Activated B cell treated with CpG ODN at 0.5 μM for 24 hours (primary cell): ENCODE measurements around the gene TMEM181. TPM values are rescaled to one million over a fixed set of nuclear protein-coding genes. Genes with fewer than 3 reads are reported as not detected.

ENCODE experiments used
- ATAC-seq: fragments of 200-7000 bp; cut with Tn5 transposase; one replicate; pipeline ENCODE4 v1.10.0; 2021; ENCODE audit warnings: low read depth, mild to moderate bottlenecking, moderate library complexity
- CTCF ChIA-PET: fragments of 350-600 bp; sonication (Branson Sonifier 250); formaldehyde crosslinking; loops from one replicate; lab custom pipeline; 2021; ENCODE audit warnings: antibody characterized with exemption; lab: Charles Lee
- POLR2A ChIA-PET: fragments of 350-600 bp; sonication (Branson Sonifier 250); formaldehyde crosslinking; loops from one replicate; lab custom pipeline; 2021; ENCODE audit warnings: antibody characterized with exemption; lab: Charles Lee
- DNase-seq: peaks from one replicate; pipeline ENCODE4 v3.0.0; 2022
- H3K27ac Mint-ChIP-seq: one replicate; pipeline ENCODE4 v1.8.0; 2020; ENCODE audit warnings: mixed read lengths
- H3K27me3 Mint-ChIP-seq: one replicate; pipeline ENCODE4 v1.8.0; 2021; ENCODE audit warnings: mixed read lengths
- H3K36me3 Mint-ChIP-seq: one replicate; pipeline ENCODE4 v1.8.0; 2021; ENCODE audit warnings: low read depth, mixed read lengths
- H3K4me1 Mint-ChIP-seq: one replicate; pipeline ENCODE4 v1.8.0; 2021; ENCODE audit warnings: mixed read lengths
- H3K4me3 Mint-ChIP-seq: one replicate; pipeline ENCODE4 v1.8.0; 2020; ENCODE audit warnings: mild to moderate bottlenecking, mixed read lengths
- H3K9me3 Mint-ChIP-seq: one replicate; pipeline ENCODE4 v1.8.0; 2020; ENCODE audit warnings: mixed read lengths
- CTCF ChIP-seq: fragments of 200-600 bp; IDR thresholded peaks from one replicate; pipeline ENCODE4 v1.8.0; 2022; ENCODE audit warnings: antibody characterized with exemption, mild to moderate bottlenecking
- intact Hi-C: fragments of 100-400 bp; cut with micrococcal nuclease; formaldehyde crosslinking; loops from one replicate; pipeline ENCODE4 v1.15.1; 2024
- total RNA-seq: library from RNA; stranded (reverse); gene quantifications from 2 replicates; pipeline ENCODE4 v1.2.3, GENCODE V29; 2022

The TMEM181 gene
- total RNA-seq, 1 donor from 2014 or later, result 8.8 TPM

- Mint-ChIP-seq H3K4me1 (no peaks in the 10 kb centered on the region), H3K27me3 (no peaks in the 10 kb centered on the region), H3K4me3 (no peak overlapping the region), H3K9me3 (no peaks in the 10 kb centered on the region), H3K36me3 (peaks cover 74% of the 10 kb centered on the region), H3K27ac (no peak overlapping the region)
- no peak for ATAC-seq
- CTCF ChIA-PET, result no interaction called here
- POLR2A ChIA-PET, result no interaction called here
- TF ChIP-seq CTCF, result no peak
- intact Hi-C loops, result no loop called here
- DNase-seq, result no peak
Measured at GRCh38 chr6:158626360-158627167, 66.7 kb downstream of the TMEM181 start.

GRCh38 chr6:158627168-158627939 is 67.5 kb downstream of the TMEM181 start:
- DNase-seq (no peak), ATAC-seq (no peak)
- intact Hi-C loops, result no loop called here
- H3K4me1 Mint-ChIP-seq, result no peaks in the 10 kb centered on the region
- no peaks in the 10 kb centered on the region for H3K27me3 Mint-ChIP-seq
- no peak for TF ChIP-seq CTCF
- no peaks in the 10 kb centered on the region for H3K9me3 Mint-ChIP-seq
- H3K27ac Mint-ChIP-seq, result no peak overlapping the region
- H3K4me3 Mint-ChIP-seq, result no peak overlapping the region
- POLR2A ChIA-PET, result no interaction called here
- peaks cover 74% of the 10 kb centered on the region for H3K36me3 Mint-ChIP-seq
- CTCF ChIA-PET, result no interaction called here

- intact Hi-C loops, result no loop called here
- CTCF ChIA-PET, result no interaction called here
- Mint-ChIP-seq H3K4me1 (no peaks in the 10 kb centered on the region), H3K27ac (no peak overlapping the region), H3K36me3 (peaks cover 76% of the 10 kb centered on the region), H3K4me3 (no peak overlapping the region), H3K9me3 (no peaks in the 10 kb centered on the region), H3K27me3 (no peaks in the 10 kb centered on the region)
- DNase-seq, result no peak
- TF ChIP-seq CTCF, result no peak
- no peak for ATAC-seq
- POLR2A ChIA-PET, result no interaction called here
Measured at GRCh38 chr6:158627940-158628211, 68.0 kb downstream of the TMEM181 start.

- ATAC-seq, result no peak
- intact Hi-C loops, result no loop called here
- no peak for DNase-seq
- TF ChIP-seq CTCF, result no peak
- CTCF ChIA-PET, result interaction anchor here (1.0 kb wide), 1 partner anchor 63 kb away, joined by 4 read pairs; no protein-coding TSS in a partner anchor
- Mint-ChIP-seq H3K4me1 (no peaks in the 10 kb centered on the region), H3K4me3 (no peak overlapping the region), H3K27ac (no peak overlapping the region), H3K36me3 (peaks cover 81% of the 10 kb centered on the region), H3K9me3 (no peaks in the 10 kb centered on the region), H3K27me3 (no peaks in the 10 kb centered on the region)
- POLR2A ChIA-PET, result no interaction called here
Measured at GRCh38 chr6:158628542-158628941, 68.7 kb downstream of the TMEM181 start.
